Thoracic aorta (tissue), 2 donors: ENCODE data around the gene MSH6. TPM values are rescaled to one million over a fixed set of nuclear protein-coding genes. Genes with fewer than 3 reads are reported as not detected.
A peak's percentile ranks its signal among the peaks of the same experiment; 100 is the strongest.

Source experiments
- ATAC-seq: fragments of 150-250 bp; one replicate; pipeline ENCODE4 v1.8.0; 2017; ENCODE audit warnings: low read depth; ENCODE audit not compliant: insufficient number of reproducible peaks, low FRiP score
- DNase-seq: peaks from one replicate; pipeline ENCODE4 v3.0.0-alpha.2; 2020; ENCODE audit warnings: low spot score
- H3K27ac ChIP-seq, 2 donors: fragments of 200-600 bp; sonication (generic); 1 replicate in 1 of 2; 2 replicates in 1 of 2; pipeline ENCODE4 v1.5.1; 2016; ENCODE audit warnings: mild to moderate bottlenecking in 2 of 2, moderate library complexity in 2 of 2
- H3K27me3 ChIP-seq: fragments of 200-600 bp; sonication (generic); replicated peaks from 2 replicates; pipeline ENCODE4 v1.6.0; 2016; ENCODE audit warnings: mild to moderate bottlenecking; ENCODE audit not compliant: insufficient read depth
- H3K36me3 ChIP-seq: fragments of 200-600 bp; sonication (generic); one replicate; pipeline ENCODE4 v1.5.1; 2016
- H3K4me1 ChIP-seq, 2 donors: fragments of 200-600 bp; sonication (generic); 1 replicate in 1 of 2; 2 replicates in 1 of 2; pipeline versions ENCODE4 v1.5.1 to v1.6.0; 2016; ENCODE audit warnings: low read depth in 2 of 2, mild to moderate bottlenecking in 1 of 2; ENCODE audit not compliant: control insufficient read depth in 1 of 2
- H3K4me3 ChIP-seq: fragments of 200-600 bp; sonication (generic); 2 replicates; pipeline ENCODE4 v1.5.1; 2016; ENCODE audit warnings: mild to moderate bottlenecking
- H3K9me3 ChIP-seq: fragments of 200-600 bp; sonication (generic); 2 replicates; pipeline ENCODE4 v1.5.1; 2016
- CTCF ChIP-seq: fragments of 200-600 bp; sonication (generic); IDR thresholded peaks from one replicate; pipeline ENCODE4 v1.5.1; 2019; ENCODE audit warnings: antibody characterized with exemption
- total RNA-seq, 2 donors: library from RNA; depleted of rRNA; stranded (reverse); fragments of >200 nt; gene quantifications; one replicate each; pipeline versions ENCODE4 v1.1.0 to v1.2.3, GENCODE V29; 2016

The MSH6 gene
- total RNA-seq, 2 donors from 2014 or later, result 22.6 to 41.2 TPM

GRCh38 chr2:47783486-47784351, 774 bp downstream of the MSH6 start:
- Histone ChIP-seq H3K36me3 (no peaks in the 10 kb centered on the region), H3K27me3 (no peaks in the 10 kb centered on the region), H3K4me3 (peak overlapping the region; percentile 87), H3K4me1 (peaks cover 8 to 21% of the 10 kb centered on the region in 2 donors), H3K27ac (peak overlapping the region; percentile 86 to 92), H3K9me3 (no peaks in the 10 kb centered on the region)
- peak; percentile 3 for DNase-seq
- ATAC-seq, result no peak
- no peak for TF ChIP-seq CTCF

GRCh38 chr2:47784352-47784851, 1.5 kb downstream of the MSH6 start:
- no peaks in the 10 kb centered on the region for H3K9me3 ChIP-seq
- no peak for TF ChIP-seq CTCF
- H3K4me1 ChIP-seq, result peaks cover 8 to 21% of the 10 kb centered on the region in 2 donors
- no peaks in the 10 kb centered on the region for H3K27me3 ChIP-seq
- ATAC-seq, result no peak
- no peak for DNase-seq
- H3K27ac ChIP-seq, result no peak overlapping the region
- H3K36me3 ChIP-seq, result no peaks in the 10 kb centered on the region
- peak overlapping the region; percentile 87 for H3K4me3 ChIP-seq

GRCh38 chr2:47785986-47786385, 3.0 kb downstream of the MSH6 start:
- ATAC-seq (no peak), DNase-seq (no peak)
- Histone ChIP-seq H3K9me3 (no peaks in the 10 kb centered on the region), H3K36me3 (no peaks in the 10 kb centered on the region), H3K27me3 (no peaks in the 10 kb centered on the region), H3K4me1 (peaks cover 8 to 21% of the 10 kb centered on the region in 2 donors), H3K27ac (no peak overlapping the region), H3K4me3 (no peak overlapping the region)
- no peak for TF ChIP-seq CTCF

- Histone ChIP-seq H3K27me3 (no peaks in the 10 kb centered on the region), H3K9me3 (no peaks in the 10 kb centered on the region), H3K4me3 (no peak overlapping the region), H3K4me1 (no peaks in the 10 kb centered on the region), H3K27ac (no peak overlapping the region), H3K36me3 (peaks cover 48% of the 10 kb centered on the region)
- no peak for DNase-seq
- no peak for TF ChIP-seq CTCF
- ATAC-seq, result no peak
These were observed 13.2 kb downstream of the MSH6 start for GRCh38 chr2:47796090-47796697.

GRCh38 chr2:47798631-47799030, 15.7 kb downstream of the MSH6 start:
- H3K4me3 ChIP-seq, result no peak overlapping the region
- H3K27me3 ChIP-seq, result no peaks in the 10 kb centered on the region
- H3K36me3 ChIP-seq, result peaks cover 64% of the 10 kb centered on the region
- H3K9me3 ChIP-seq, result peaks cover 8% of the 10 kb centered on the region
- no peaks in the 10 kb centered on the region for H3K4me1 ChIP-seq
- no peak for TF ChIP-seq CTCF
- no peak for DNase-seq
- H3K27ac ChIP-seq, result no peak overlapping the region
- ATAC-seq, result no peak
